Thoracic aorta (tissue), 2 donors: Measurements from ENCODE around the gene ZNF304. TPM values are rescaled to one million over a fixed set of nuclear protein-coding genes. Genes with fewer than 3 reads are reported as not detected.

ENCODE experiments used
- ATAC-seq: fragments of 150-250 bp; one replicate; pipeline ENCODE4 v1.8.0; 2017; ENCODE audit warnings: low read depth; ENCODE audit not compliant: insufficient number of reproducible peaks, low FRiP score
- DNase-seq: peaks from one replicate; pipeline ENCODE4 v3.0.0-alpha.2; 2020; ENCODE audit warnings: low spot score
- H3K27ac ChIP-seq, 2 donors: fragments of 200-600 bp; sonication (generic); 1 replicate in 1 of 2; 2 replicates in 1 of 2; pipeline ENCODE4 v1.5.1; 2016; ENCODE audit warnings: mild to moderate bottlenecking in 2 of 2, moderate library complexity in 2 of 2
- H3K27me3 ChIP-seq: fragments of 200-600 bp; sonication (generic); replicated peaks from 2 replicates; pipeline ENCODE4 v1.6.0; 2016; ENCODE audit warnings: mild to moderate bottlenecking; ENCODE audit not compliant: insufficient read depth
- H3K36me3 ChIP-seq: fragments of 200-600 bp; sonication (generic); one replicate; pipeline ENCODE4 v1.5.1; 2016
- H3K4me1 ChIP-seq, 2 donors: fragments of 200-600 bp; sonication (generic); 1 replicate in 1 of 2; 2 replicates in 1 of 2; pipeline versions ENCODE4 v1.5.1 to v1.6.0; 2016; ENCODE audit warnings: low read depth in 2 of 2, mild to moderate bottlenecking in 1 of 2; ENCODE audit not compliant: control insufficient read depth in 1 of 2
- H3K4me3 ChIP-seq: fragments of 200-600 bp; sonication (generic); 2 replicates; pipeline ENCODE4 v1.5.1; 2016; ENCODE audit warnings: mild to moderate bottlenecking
- H3K9me3 ChIP-seq: fragments of 200-600 bp; sonication (generic); 2 replicates; pipeline ENCODE4 v1.5.1; 2016
- total RNA-seq, 2 donors: library from RNA; depleted of rRNA; stranded (reverse); fragments of >200 nt; gene quantifications; one replicate each; pipeline versions ENCODE4 v1.1.0 to v1.2.3, GENCODE V29; 2016
- TF ChIP-seq, protein P1 (sequence below): fragments of 200-600 bp; sonication (generic); IDR thresholded peaks from one replicate; pipeline ENCODE4 v1.5.1; 2019; ENCODE audit warnings: antibody characterized with exemption

The ZNF304 gene
- total RNA-seq, 2 donors from 2014 or later, result 6.2 to 7.5 TPM

DNA sequence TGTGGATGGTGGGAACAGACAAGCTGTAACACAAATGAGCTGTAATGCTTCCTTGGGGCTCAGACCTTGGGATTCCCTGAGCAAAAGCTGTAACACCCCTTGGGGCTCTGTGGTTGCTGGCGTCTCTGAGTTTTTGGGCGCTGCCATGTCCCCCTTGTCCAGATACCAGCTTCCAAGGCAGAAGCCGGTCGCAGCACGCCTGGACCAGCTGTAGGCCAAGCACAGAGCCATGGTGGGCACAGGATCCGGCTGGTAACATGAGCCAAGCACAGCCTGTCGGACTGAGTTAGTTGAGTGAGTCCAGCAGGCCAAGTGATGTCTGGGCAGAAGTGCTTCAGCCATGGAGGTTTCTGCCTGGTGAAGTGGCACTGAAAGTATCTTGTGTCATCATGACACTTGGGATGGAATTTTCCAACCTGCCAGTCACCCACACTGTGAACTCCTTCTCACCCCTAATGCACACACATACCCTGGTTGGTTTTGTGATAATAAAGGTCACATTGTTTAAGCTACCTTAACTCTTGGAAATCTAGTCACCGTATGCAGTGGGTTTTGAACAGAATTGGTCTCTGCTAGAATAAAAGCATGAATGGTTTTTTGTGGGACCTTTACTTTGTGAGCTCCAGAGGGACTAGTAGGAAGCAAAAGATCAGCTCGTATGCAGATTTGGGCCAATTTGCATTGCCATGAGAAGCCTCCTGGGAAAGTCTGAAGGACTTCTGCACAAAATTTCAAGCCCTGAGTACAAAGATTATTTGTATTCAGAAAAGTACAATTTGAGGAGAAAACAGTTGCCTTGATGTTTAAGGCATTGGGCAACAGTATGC, 52.9 kb downstream of the ZNF304 start:
- no peaks in the 10 kb centered on the region for H3K27me3 ChIP-seq
- no peak overlapping the region for H3K27ac ChIP-seq
- H3K4me1 ChIP-seq, result no peaks in the 10 kb centered on the region
- DNase-seq (no peak), ATAC-seq (no peak)
- H3K4me3 ChIP-seq, result no peak overlapping the region
- peaks cover 52% of the 10 kb centered on the region for H3K9me3 ChIP-seq
- peaks cover 18% of the 10 kb centered on the region for H3K36me3 ChIP-seq
- TF ChIP-seq, protein P1, sequence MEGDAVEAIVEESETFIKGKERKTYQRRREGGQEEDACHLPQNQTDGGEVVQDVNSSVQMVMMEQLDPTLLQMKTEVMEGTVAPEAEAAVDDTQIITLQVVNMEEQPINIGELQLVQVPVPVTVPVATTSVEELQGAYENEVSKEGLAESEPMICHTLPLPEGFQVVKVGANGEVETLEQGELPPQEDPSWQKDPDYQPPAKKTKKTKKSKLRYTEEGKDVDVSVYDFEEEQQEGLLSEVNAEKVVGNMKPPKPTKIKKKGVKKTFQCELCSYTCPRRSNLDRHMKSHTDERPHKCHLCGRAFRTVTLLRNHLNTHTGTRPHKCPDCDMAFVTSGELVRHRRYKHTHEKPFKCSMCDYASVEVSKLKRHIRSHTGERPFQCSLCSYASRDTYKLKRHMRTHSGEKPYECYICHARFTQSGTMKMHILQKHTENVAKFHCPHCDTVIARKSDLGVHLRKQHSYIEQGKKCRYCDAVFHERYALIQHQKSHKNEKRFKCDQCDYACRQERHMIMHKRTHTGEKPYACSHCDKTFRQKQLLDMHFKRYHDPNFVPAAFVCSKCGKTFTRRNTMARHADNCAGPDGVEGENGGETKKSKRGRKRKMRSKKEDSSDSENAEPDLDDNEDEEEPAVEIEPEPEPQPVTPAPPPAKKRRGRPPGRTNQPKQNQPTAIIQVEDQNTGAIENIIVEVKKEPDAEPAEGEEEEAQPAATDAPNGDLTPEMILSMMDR, result no peak

DNA sequence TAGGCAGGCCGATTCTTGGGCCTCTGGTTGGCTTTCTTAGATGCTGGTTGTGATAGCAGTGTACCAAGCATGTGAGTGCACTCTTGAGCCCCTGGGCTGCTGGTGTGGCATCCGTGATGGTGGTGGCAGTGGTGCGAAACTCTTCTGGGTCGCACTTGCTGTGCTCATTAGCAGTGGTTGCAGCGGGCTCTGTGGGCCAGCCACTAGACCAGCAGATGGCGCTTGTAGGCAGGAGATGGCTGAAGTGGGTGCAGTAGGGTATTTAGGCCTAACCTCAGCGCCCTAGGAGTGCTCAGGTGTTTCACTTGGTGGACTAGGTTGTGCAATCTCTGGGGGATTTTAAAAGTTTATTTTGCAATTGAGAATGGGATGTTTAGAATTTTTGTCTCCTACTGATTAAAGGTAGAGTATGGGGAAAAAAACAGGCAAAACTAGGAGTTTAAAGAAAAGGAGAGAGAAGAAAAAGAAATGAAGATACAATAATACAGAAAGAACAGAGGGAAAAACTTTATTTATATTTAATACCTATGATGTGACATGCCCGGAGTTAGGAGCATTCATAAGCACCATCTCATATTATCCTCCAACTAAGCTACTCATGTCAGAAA, 55.5 kb downstream of the ZNF304 start:
- H3K27ac ChIP-seq, result no peak overlapping the region
- TF ChIP-seq, protein P1, result no peak
- no peaks in the 10 kb centered on the region for H3K27me3 ChIP-seq
- DNase-seq, result no peak
- H3K4me3 ChIP-seq, result no peak overlapping the region
- peaks cover 29% of the 10 kb centered on the region for H3K9me3 ChIP-seq
- peaks cover 0 to 6% of the 10 kb centered on the region in 2 donors for H3K4me1 ChIP-seq
- no peak for ATAC-seq
- no peaks in the 10 kb centered on the region for H3K36me3 ChIP-seq

Other genes with a start within 250 kb of the ZNF304 start
- not detected for gene USP29, start 231.3 kb upstream of the ZNF304 start, total RNA-seq
- not detected for gene ZIM3, start 206.1 kb upstream of the ZNF304 start, total RNA-seq
- gene DUXA, start 183.8 kb upstream of the ZNF304 start, total RNA-seq, result not detected
- 10 to 100 TPM; 60.0 to 65.4 TPM for gene ZNF264, start 159.8 kb upstream of the ZNF304 start, total RNA-seq
- gene AURKC, start 120.2 kb upstream of the ZNF304 start, total RNA-seq, result 1 to 10 TPM; 1.1 to 2.2 TPM
- gene ZNF805, start 110.6 kb upstream of the ZNF304 start, total RNA-seq, result 10 to 100 TPM; 23.0 to 30.7 TPM
- 100 to 1,000 TPM in 1 of 2 donors, 10 to 100 TPM in 1; 81.4 to 118 TPM for gene ZNF460, start 70.8 kb upstream of the ZNF304 start, total RNA-seq
- 1 to 10 TPM; 7.6 to 9.7 TPM for gene ZNF543, start 30.8 kb upstream of the ZNF304 start, total RNA-seq
- 1 to 10 TPM; 2.0 to 9.5 TPM for gene TRAPPC2B, start 12.3 kb downstream of the ZNF304 start, total RNA-seq
- gene ZNF547, start 12.3 kb downstream of the ZNF304 start, total RNA-seq, result 1 to 10 TPM in 1 of 2 donors, under 1 TPM in 1; 0.68 to 3.4 TPM
- gene ZNF548, start 38.6 kb downstream of the ZNF304 start, total RNA-seq, result 10 to 100 TPM; 48.2 to 49.1 TPM
- gene ZNF17, start 59.9 kb downstream of the ZNF304 start, total RNA-seq, result 10 to 100 TPM; 11.2 to 17.5 TPM
- gene ZNF749, start 84.1 kb downstream of the ZNF304 start, total RNA-seq, result 10 to 100 TPM in 1 of 2 donors, 1 to 10 TPM in 1; 3.0 to 19.2 TPM
- 1 to 10 TPM in 1 of 2 donors, under 1 TPM in 1; 0.95 to 1.5 TPM for gene VN1R1, start 105.9 kb downstream of the ZNF304 start, total RNA-seq
- gene ZNF772, start 126.3 kb downstream of the ZNF304 start, total RNA-seq, result 1 to 10 TPM; 2.7 to 6.6 TPM
- gene ZNF419, start 136.5 kb downstream of the ZNF304 start, total RNA-seq, result 10 to 100 TPM; 11.6 to 13.1 TPM
- 1 to 10 TPM; 4.3 to 9.5 TPM for gene ZNF773, start 148.7 kb downstream of the ZNF304 start, total RNA-seq
- gene ZNF549, start 176.1 kb downstream of the ZNF304 start, total RNA-seq, result 1 to 10 TPM; 5.7 to 8.3 TPM
- 1 to 10 TPM; 6.3 to 6.5 TPM for gene ZNF550, start 208.6 kb downstream of the ZNF304 start, total RNA-seq
- gene ZNF416, start 227.6 kb downstream of the ZNF304 start, total RNA-seq, result 1 to 10 TPM; 1.6 to 4.1 TPM
- gene ZIK1, start 232.9 kb downstream of the ZNF304 start, total RNA-seq, result 10 to 100 TPM in 1 of 2 donors, 1 to 10 TPM in 1; 5.4 to 29.2 TPM
- 1 to 10 TPM; 3.8 to 7.4 TPM for gene ZNF530, start 248.6 kb downstream of the ZNF304 start, total RNA-seq